CD4-positive, alpha-beta T cell treated with Interleukin-21 for 1 hour (primary cell): ENCODE measurements around the gene RANGAP1.
"Not testable (repeated sequence)": the region's sequence is repeated elsewhere in the genome, so short reads cannot be mapped to it uniquely, and the experiment has no call there.

ENCODE experiments used
- DNase-seq: peaks from one replicate; pipeline ENCODE4 v3.0.0-alpha.2; 2020

RANGAP1 gene

DNA sequence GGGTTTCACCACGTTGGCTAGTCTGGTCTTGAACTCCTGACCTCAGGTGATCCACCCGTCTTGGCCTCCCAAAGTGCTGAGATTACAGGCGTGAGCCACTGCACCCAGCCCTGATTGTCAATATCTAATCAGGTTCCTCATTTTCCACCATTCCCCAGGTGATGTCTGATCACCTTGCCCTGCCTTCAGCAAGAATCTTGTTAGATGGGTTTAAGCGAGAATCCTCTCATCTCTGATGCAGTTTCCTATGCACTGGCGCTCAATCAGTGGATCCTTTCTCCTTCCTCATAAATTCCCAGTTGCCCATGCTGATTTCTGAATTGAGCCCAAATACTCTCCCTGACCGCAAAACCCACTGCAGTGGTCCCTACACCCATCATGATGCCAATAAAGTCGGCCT lies 14.7 kb upstream of the RANGAP1 start:
- no peak for DNase-seq

DNA sequence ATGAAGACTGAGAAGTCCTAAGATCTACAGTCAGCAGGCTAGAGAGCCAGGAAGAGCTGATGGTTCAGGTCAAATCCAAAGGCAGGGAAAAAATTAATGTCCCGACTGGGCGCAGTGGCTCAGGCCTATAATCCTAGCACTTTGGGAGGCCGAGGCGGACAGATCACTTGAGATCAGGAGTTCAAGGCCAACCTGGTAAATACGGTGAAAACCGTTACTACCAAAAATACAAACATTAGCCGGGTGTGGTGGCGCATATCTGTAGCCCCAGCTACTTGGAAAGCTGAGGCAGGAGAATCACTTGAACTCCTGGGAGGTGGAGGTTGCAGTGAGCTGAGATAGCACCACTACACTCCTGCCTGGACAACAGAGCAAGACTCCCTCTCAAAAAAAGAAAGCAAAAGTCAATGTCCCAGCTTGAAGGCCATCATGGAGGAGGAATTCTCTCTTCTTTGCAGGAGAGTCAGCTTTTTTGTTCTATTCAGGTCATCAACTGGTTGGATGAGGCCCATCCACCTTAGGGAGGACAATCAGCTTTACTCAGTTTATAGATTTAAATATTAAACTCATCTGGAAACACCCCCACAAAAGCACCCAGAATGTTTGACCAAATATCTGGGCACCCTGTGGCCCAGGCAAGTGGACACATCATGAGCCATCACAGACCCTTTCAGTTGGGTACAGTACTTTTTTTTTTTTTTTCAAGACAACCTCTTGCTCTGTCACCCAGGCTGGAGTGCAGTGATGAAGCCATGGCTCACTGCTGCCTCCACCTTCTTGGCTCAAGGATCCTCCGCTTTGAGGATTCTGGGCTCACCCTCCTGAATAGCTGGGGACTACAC lies 11.1 kb upstream of the RANGAP1 start:
- DNase-seq: no peak

DNA sequence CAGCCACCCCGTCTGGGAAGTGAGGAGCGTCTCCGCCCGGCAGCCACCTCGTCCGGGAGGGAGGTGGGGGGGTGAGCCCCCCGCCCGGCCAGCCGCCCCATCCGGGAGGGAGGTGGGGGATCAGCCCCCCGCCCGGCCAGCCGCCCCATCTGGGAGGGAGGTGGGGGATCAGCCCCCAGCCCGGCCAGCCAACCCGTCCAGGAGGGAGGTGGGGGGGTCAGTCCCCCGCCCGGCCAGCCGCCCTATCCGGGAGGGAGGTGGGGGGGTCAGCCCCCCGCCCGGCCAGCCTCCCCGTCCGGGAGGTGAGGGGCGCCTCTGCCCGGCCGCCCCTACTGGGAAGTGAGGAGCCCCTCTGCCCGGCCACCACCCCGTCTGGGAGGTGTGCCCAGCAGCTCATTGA lies 8.8 kb upstream of the RANGAP1 start:
- not testable (repeated sequence) for DNase-seq

DNA sequence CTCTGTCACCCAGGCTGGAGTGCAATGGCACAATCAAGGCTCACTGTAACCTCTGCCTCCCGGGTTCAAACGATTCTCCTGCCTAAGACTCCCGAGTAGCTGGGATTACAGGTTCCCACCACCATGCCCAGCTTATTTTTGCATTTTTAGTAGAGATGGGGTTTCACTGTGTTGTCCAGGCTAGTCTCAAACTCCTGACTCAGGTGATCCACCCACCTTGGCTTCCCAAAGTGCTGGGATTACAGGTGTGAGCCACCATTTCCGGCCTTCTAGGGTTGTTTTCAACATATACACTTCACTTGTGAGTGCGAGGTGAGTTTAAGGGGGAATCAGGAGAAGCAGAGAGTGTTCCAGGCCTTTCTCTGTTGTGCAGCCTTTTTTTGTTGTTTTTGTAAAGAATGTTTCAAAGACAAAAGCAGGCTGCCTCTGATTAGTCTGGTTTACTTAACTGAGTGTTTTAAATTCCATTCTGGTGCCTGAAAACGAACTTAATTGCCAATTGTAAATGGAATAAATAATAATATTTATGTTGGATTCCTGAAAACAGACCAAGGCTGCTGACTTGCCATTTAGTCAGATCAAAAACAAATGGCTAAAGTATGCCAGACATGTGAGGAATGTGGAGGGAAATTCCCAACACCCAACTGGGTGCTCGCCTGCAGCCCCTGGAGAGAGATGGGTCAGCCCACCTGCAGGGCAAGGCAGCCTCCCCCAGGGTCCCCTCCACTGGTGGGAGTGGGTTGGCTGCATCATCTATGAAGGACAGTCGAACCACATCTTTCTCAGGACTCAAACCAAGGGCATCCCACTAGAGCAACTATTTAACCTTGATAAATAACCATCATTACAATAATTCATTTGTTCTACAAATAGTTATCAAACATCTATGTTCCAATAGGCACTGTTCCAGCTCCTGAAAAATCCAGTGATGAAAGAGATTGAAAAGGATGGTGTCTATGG lies 4.6 kb upstream of the RANGAP1 start:
- DNase-seq: no peak

DNA sequence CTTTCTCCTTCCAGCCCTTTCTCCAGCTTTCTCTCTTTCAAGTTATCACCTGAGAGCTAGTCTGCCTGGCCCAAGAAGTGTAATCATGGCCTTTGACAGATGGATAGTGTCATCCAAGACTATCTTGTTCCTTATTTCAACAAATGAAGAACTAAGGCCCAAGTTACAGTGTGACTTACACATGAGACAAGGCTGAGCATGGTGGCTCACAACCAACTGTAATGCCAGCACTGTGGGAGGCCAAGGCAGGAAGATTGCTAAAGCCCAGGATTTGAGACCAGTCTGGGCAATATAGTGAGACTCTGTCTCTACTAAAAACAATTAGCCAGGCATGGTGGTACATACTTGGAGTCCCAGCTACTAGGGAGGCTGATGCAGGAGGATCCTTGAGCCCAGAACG lies 3.7 kb upstream of the RANGAP1 start:
- no peak for DNase-seq

DNA sequence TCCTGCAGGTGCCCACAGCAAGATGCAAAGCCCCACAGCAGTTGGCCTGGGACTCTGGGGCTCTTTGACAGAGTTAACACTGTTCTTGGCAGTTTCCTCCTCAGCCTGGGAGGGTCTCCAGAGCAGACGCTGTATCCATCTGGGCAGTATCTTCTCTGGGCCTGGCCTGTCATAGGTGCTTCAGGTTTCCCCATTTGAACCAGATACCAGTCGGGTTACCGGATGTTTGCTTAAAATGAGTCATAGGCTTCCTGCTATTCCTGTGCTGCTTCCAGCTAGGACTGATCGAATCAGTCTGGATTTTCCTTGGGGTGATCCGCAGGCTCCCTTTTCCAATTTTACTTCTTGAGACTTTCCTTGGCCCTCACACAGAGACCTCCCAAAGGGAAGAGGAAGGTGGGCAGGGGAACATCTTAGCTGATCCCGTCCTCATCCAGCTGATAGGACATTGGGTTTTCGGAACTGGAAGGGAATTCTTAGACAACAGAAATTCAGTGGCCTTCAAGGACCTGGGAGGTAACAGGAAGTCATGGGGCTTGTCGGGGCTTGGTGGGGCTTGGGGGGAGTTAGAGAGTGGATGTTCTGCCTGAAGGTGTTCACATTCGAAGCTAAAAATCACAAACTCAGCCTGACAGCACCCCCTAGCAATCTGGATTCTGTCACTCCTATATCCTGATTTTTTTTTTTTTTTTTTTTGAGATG lies 2.4 kb upstream of the RANGAP1 start:
- no peak for DNase-seq

DNA sequence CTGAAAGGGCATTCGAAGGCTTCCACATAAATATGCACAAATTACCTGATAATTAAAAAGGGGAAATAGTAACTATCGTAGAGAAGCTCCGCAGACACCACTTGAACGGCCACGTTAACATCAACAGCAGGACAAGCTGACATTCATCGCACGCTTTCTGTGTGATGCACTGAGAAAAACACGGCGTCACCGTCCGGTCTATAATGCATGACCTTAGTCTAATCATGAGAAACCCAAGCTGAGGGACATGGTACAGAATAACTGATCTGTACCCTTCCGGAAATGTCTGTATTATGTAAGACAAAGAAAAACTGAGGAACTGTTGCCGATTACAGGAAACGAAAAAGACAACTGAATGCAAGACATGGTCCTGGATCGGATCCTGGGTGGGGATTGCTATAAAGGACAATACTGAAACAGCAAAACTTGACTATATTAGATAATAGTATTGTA lies 678 bp upstream of the RANGAP1 start:
- DNase-seq: peak; percentile 72

DNA sequence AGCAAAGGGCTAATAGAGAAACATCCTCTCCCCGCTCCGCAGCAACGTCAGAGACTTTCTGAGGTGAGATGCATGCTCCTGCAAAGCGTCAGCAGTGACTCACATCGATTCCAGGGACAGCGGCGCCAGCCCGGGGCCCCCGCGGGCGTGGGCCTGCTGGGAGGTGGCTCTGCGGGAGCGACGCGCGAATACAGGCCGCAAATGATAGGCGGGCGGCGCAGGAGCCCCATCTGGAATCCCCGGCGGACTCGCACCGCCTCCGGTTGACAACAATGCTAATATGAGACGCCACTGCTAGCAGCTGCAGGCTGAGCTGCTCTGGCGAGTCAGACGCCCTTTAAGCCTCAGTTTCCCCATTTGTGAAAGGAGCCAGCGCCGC lies 557 bp downstream of the RANGAP1 start:
- DNase-seq: peak; percentile 86

DNA sequence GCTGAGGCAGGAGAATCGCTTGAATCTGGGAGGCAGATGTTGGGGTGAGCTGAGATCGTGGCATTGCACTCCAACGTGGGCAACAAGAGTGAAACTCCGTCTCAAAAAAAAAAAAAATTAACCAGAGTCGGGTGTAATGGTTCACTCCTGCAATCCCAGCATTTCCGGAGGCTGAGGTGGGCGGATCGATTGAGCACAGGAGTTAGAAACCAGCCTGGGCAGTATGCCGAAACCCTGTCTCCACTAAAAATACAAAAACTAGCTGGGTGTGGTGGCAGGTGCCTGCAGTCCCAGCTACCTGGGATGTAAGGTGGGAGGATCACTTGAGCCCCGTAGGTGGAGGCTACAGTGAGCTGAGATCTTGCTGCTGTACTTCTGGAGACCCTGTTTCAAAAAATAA lies 1.5 kb downstream of the RANGAP1 start:
- DNase-seq: no peak

DNA sequence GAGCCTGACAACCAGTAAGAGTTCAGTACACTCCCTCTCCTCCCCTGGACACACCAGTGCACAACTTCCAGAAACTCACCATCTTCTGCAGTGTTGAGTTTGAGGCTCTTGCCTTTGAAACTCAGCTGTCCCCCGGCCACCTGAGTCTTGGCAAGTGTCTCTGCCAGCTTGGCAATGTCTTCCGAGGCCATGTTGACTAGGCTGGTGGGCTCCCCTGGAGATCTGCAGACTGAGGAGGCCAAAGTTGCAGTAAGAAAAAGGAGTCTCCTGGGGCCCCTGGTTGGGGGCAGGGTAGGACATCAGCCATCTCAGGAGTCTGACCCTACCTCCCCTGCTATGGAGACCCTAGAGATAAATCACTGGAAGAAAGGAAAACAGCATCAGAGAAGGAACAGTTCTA lies 5.1 kb downstream of the RANGAP1 start:
- no peak for DNase-seq

DNA sequence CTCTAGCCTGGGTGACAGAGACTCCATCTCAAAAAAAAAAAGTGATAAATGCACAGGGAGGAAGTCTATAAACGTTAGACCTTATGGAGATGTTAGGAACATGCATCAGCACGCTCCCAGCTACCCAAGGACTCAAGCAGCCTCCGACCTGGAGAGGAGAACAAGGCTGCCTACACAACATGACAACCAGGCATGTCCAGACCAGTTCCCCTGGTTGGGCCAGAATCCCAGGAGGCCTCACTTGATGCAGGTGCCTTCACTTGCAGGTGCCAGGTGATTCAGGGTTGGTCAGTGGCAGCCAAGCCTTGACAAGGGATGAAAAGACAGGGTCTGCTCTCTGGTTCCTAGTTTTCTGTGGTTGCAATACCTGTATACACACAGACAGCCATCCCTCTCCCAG lies 5.9 kb downstream of the RANGAP1 start:
- no peak for DNase-seq

DNA sequence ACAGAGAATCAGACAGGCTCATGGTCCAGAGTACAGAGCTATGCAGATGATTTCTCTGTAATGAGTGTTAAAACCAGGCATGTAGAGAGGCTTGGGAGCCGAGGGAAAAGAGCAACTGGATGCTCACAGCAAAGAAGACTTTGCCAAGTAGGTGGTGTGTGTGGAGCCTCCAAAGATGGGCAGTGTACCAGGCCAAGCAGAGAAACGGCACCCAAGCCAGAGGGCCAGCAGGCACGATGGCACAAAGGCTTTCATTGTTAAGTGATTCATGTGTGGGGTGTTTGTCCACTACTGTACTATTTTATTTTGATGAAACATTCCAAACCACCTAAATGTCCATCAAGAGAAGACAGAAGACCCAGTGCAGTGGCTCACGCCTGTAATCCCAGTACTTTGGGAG lies 11.1 kb downstream of the RANGAP1 start:
- DNase-seq: no peak

DNA sequence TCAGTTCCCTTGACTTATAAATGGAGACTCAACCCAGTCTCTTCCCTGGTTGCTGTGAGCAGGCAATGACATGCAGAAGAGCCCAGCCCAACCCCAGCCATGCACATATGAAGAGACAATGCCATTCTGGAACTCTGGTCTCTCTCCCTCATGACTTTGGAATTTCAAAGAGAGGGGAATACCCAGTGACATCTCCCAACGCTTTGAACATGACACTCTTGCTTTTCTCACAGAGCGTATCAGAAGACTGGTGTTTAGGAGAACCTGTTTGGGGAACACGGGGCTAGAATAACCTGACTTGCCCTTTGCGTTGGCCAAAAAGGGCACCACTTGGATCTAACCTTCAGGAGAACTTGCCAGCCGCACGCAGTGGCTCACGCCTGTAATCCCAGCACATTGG lies 12.9 kb downstream of the RANGAP1 start:
- DNase-seq: no peak

DNA sequence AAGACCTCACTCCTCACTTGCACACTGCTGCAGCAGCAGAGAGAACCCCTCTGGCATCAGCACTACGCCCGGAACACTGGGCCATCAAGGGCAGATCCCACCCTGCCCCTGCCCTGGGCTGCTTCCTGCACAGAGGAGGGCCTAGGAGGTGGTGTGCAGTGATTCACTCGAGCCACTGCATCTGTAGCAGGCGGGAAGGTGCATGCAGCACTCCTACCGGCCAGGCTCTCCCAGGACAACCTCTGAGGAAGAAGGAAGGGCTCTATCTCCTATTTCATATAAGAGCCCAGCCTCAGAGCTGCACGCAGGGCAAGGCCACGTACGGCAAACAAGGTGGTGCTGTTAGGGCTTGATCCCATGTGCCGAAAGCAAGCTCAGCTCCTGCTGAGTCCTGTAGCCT lies 14.2 kb downstream of the RANGAP1 start:
- DNase-seq: no peak

DNA sequence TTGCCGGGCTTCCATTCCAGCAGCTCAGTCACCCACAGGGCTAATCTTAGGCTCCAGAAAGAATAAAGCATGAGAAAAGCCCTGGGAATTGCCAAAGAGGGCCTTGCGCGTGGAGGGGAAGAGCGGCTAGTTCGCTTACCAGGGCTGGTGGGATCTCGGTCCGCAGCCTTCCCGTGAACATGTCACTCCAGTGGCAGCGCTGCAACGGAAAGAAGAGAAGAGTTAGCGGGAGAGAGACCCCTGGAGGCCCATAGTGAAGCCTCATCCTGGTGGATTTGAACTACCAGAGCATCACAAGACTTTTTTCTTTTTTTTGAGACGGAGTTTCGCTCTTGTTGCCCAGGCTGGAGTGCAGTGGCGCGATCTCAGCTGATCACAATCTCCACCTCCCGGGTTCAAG lies 18.0 kb downstream of the RANGAP1 start:
- no peak for DNase-seq

DNA sequence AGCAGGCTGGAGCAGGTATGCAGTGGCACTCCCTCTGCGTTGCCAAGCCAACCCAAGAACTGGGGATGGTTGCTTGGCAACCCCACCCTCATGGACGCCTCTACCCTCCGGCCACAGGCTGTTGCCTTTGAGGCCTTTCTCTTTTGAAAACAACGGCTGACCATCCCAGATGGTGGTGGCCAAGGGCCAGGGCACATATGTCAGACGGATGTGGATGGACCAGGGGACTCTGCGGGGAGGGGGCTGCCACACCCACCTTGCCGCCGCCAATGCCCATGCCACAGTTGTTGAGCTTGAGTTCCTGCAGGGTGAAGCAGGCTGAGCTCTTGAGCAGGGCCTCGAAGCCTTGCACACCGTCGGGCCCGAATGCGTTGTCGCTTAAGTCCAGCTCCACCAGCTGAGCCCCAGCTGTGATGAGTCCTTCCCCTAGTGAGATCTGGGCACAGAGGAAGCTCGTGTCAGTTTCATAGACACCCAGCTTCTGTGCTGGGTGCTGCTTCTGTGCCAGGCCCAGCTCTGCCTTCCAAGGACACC lies 21.5 kb downstream of the RANGAP1 start:
- no peak for DNase-seq

DNA sequence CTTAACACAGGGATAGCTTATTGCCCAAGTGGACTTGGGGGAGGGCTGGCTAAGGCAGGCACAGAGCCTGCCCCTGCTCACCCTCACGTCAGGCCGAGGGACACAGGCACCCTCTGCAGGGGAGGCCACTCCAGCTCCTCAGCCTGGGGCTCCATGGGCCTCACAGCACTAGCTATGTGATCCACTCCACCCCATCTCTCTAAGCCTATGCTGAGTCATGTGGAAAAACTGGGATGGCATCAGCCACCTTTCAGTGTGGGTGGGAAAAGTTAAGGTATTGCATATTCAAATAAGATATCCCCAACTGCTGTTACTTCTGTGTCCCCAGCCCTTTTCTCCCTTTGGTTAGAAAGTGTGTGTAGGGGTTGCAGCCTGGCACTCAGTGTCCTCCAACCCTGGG lies 22.3 kb downstream of the RANGAP1 start:
- no peak for DNase-seq

DNA sequence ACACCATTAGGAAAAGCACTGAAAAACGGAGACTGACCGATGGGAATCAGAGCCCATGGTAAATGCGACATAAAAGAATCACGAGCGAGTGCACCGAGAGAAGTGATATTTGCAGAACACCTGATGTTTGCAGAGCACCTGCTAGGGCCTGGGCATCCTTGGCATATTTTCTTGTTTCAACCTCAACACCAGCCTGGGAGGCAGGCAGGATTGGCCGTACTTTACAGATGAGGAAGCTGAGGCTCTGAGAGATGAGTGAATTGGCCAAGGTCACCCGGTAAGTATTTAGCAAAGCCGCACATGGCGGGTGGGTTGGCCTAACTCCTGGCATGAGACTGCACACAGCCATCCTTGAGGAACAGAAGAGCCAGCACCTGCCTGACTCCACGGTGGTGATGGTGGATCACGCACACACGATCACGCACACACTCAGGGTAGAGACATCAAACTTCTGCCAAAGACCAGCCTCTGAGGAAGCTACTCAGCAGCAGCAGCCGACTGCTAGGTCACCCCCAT lies 23.7 kb downstream of the RANGAP1 start:
- no peak for DNase-seq

DNA sequence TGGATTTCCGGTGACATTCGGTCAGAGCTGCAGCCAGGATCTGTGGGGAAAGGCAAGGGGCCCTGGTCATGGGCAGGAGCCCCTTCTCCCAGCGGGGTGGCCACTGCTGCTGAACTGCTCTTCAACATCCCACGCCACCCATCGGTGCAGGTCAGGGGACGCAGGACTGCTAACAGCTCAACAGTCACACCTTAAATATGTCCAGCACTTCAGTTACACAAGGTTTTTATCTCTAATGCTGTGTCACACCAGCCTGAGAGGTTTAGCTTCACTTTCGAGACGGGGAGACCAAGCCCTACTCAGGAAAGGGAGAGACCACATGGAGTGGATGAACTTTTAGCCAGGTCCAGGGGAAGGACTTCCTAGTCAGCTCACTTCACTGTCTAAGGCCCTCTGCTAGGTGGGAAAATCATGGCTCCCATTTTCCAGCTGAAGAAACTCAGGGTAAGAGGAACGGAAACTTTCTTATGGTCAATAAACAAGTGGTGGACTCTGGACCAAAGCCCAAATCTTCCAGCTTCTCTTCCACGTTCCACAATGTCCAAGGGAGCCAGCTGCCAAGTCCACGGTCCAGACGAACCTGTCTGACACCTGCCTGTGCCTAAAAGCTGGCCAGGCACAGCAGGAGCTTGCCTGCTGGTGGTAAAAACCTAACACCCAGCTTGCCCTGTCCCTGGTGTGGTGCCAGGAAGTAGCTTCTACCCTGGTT lies 24.3 kb downstream of the RANGAP1 start:
- DNase-seq: no peak

DNA sequence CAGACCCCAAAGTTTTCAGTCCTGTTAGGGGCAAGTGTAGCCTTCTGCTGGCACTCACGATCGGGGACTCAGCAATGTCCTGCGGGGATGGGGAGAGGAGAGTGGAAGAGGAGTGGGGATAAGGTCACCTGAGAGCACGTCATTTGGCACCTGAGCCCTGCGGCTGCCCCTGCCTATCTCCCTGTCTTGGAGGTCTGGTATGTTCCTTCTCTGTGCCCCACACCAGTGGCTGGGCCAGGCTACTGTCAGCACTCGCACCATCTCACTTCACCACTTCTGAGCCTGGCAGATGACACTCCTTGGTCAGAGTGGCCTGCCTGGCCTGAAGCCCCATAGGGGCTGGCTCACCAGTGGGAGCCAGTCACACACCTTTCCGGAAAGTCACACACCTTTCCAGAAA lies 25.1 kb downstream of the RANGAP1 start:
- no peak for DNase-seq

DNA sequence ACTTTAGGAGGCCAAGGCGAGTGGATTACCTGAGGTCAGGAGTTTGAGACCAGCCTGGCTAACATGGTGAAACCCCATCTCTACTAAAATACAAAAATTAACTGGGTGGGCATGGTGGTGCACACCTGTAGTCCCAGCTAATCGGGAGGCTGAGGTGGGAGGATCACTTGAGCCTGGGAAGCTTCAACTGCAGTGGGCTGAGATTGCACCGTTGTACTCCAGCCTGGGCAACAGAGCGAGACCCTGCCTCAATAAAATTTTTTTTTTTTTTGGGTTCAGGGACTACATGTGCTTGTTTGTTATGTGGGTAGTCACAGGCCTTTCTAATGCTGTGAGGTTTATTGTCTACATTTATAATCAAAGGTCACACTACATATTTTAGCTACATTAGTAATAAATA lies 26.2 kb downstream of the RANGAP1 start:
- not testable (repeated sequence) for DNase-seq

DNA sequence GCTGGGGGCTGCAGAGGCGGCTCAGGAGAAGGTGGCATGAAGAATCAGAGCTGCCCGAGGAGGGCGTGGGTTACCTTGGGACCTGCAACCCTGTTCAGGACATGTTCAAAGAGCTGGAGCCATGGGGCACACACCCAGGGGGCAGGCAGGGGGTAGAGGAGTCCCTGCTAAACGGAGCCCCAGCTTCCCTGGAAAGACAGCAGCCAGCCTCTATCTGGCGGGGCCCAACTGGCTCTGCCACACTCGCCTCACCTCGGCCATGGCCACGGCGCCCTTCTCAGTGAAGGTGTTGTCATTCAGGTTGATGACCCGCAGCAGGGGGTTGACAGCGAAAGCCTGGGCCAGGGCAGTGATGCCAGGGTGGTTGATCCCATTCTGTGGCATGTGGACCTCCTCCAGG lies 28.3 kb downstream of the RANGAP1 start:
- DNase-seq: no peak
